ENCODE results near the gene ZFHX3. TPM values are rescaled to one million over a fixed set of nuclear protein-coding genes. Genes with fewer than 3 reads are reported as not detected.

Gene ZFHX3
- total and polyA plus RNA-seq, 4 donors = 1.5 to 5.9 (median 3.0) TPM

GRCh38 chr16:72978212-72978611 is 69.7 kb downstream of the ZFHX3 start (continued):
- TF ChIP-seq ZBTB33 (IDR thresholded peaks at IDR 0.05) = peak; percentile 22

GRCh38 chr16:72977127-72977526 is 70.8 kb downstream of the ZFHX3 start:
- DNase-seq (ENCODE audit: low spot score) = no peak
- Histone ChIP-seq H3K27me3 (ENCODE audit: control insufficient read depth in 4 of 4, insufficient read depth in 4 of 4, low read length in 3 of 4) (no peaks in the 10 kb centered on the region), H3K4me1 (ENCODE audit: control insufficient read depth in 4 of 4, insufficient read depth in 4 of 4, low read length in 3 of 4) (peaks cover 16 to 54% (median 25%) of the 10 kb centered on the region in 4 donors), H3K4me3 (ENCODE audit: low read depth in 1 of 3, low read length in 3 of 3) (no peak overlapping the region), H3K9me3 (ENCODE audit: control insufficient read depth in 4 of 4, low read length in 3 of 4) (no peaks in the 10 kb centered on the region), H3K27ac (ENCODE audit: low read depth in 1 of 2, low read length in 2 of 2) (peak overlapping the region; percentile 33 to 86), H3K36me3 (ENCODE audit: control insufficient read depth in 4 of 4, insufficient read depth in 3 of 4, low read depth in 1 of 4, low read length in 3 of 4) (no peaks in the 10 kb centered on the region), H3K9ac (ENCODE audit: low read depth in 1 of 2, low read length in 2 of 2) (no peak overlapping the region)
- 91% methylated on average over 7 of the region's 7 CpGs for WGBS
- TF ChIP-seq JUND (IDR thresholded peaks at IDR 0.05) (no peak), CTCF (IDR thresholded peaks at IDR 0.05; ENCODE audit: low read depth, low read length, missing input control) (no peak), RAD21 (IDR thresholded peaks at IDR 0.05) (no peak), SP1 (IDR thresholded peaks at IDR 0.05) (no peak), YY1 (IDR thresholded peaks at IDR 0.05) (no peak), MAX (IDR thresholded peaks at IDR 0.05) (no peak), TAF1 (conservative IDR thresholded peaks at IDR 0.05) (no peak), HNF4G (IDR thresholded peaks at IDR 0.05) (no peak), EGR1 (IDR thresholded peaks at IDR 0.05; ENCODE audit: low read depth in 2 of 2) (no peak), HNF4A (conservative IDR thresholded peaks at IDR 0.05) (no peak), GABPA (IDR thresholded peaks at IDR 0.05 in 1 of 2, conservative IDR thresholded peaks at IDR 0.05 in 1 of 2) (no peak), ATF3 (IDR thresholded peaks at IDR 0.05) (no peak), REST (IDR thresholded peaks at IDR 0.05) (no peak), NR2F2 (IDR thresholded peaks at IDR 0.05) (no peak), FOXA2 (IDR thresholded peaks at IDR 0.05) (no peak), RXRA (IDR thresholded peaks at IDR 0.05) (no peak), FOXA1 (IDR thresholded peaks at IDR 0.05) (no peak)

All from liver (tissue), 9 donors.